CD4-positive, alpha-beta T cell treated with Interleukin-2 at 100 ng/mL for 4 hours (primary cell): Measurements from ENCODE around the gene MECP2.
A peak's percentile ranks its signal among the peaks of the same experiment; 100 is the strongest.

Source experiments
- DNase-seq: peaks from one replicate; pipeline ENCODE4 v3.0.0-alpha.2; 2020; ENCODE audit warnings: low spot score

The MECP2 gene

GRCh38 chrX:154059729-154060245, 37.7 kb downstream of the MECP2 start:
- DNase-seq = no peak

GRCh38 chrX:154059231-154059630, 38.3 kb downstream of the MECP2 start:
- no peak for DNase-seq

GRCh38 chrX:154058214-154058997, 39.1 kb downstream of the MECP2 start:
- DNase-seq = no peak

GRCh38 chrX:154057791-154058190, 39.7 kb downstream of the MECP2 start:
- DNase-seq = no peak

GRCh38 chrX:154056770-154057241, 40.7 kb downstream of the MECP2 start:
- DNase-seq = peak; percentile 5

- peak; percentile 71 for DNase-seq
Measured at GRCh38 chrX:154051201-154051810, 46.2 kb downstream of the MECP2 start.

- no peak for DNase-seq
Measured at GRCh38 chrX:154050113-154050495, 47.4 kb downstream of the MECP2 start.

GRCh38 chrX:154049209-154050112, 48.1 kb downstream of the MECP2 start:
- no peak for DNase-seq

- no peak for DNase-seq
Measured at GRCh38 chrX:154048398-154048797, 49.1 kb downstream of the MECP2 start.

- no peak for DNase-seq
Measured at GRCh38 chrX:154046940-154047610, 50.4 kb downstream of the MECP2 start.

GRCh38 chrX:154046031-154046781, 51.3 kb downstream of the MECP2 start:
- DNase-seq = no peak

GRCh38 chrX:154044091-154044490, 53.4 kb downstream of the MECP2 start:
- DNase-seq = no peak

GRCh38 chrX:154043003-154043763, 54.3 kb downstream of the MECP2 start:
- DNase-seq = no peak

GRCh38 chrX:154040863-154041262, 56.7 kb downstream of the MECP2 start:
- DNase-seq = no peak

GRCh38 chrX:154040307-154040756, 57.2 kb downstream of the MECP2 start:
- DNase-seq = no peak

- DNase-seq = no peak
Measured at GRCh38 chrX:154039577-154039976, 57.9 kb downstream of the MECP2 start.

GRCh38 chrX:154038656-154039055, 58.9 kb downstream of the MECP2 start:
- no peak for DNase-seq

- no peak for DNase-seq
Measured at GRCh38 chrX:154037754-154038153, 59.8 kb downstream of the MECP2 start.

- DNase-seq = peak; percentile 25
Measured at GRCh38 chrX:154036513-154036912, 61.0 kb downstream of the MECP2 start.

GRCh38 chrX:154033848-154034247, 63.7 kb downstream of the MECP2 start:
- no peak for DNase-seq
